GM12892 (cell line): ENCODE results near the gene RNASE9.

Source experiments
- POLR2A ChIP-seq: IDR thresholded peaks from 2 replicates; pipeline ENCODE4 v1.6.1; 2011; ENCODE audit warnings: low read depth, low read length, control low read depth
- POLR2AphosphoS5 ChIP-seq: IDR thresholded peaks from 2 replicates; pipeline ENCODE4 v1.6.1; 2011; ENCODE audit warnings: low read depth, low read length, control low read depth

GRCh38 chr14:20563971-20564370 lies 3.1 kb upstream of the RNASE9 start:
- TF ChIP-seq POLR2A = no peak
- no peak for TF ChIP-seq POLR2AphosphoS5
